ENCODE results near the gene VASP. TPM values are rescaled to one million over a fixed set of nuclear protein-coding genes. Genes with fewer than 3 reads are reported as not detected.

VASP gene
- total and polyA plus RNA-seq, 2 experiments from 2014 or later, result 60.3 to 147 TPM

- peaks cover 18% of the 10 kb centered on the region for H3K4me1 Mint-ChIP-seq
- Histone ChIP-seq H3F3A (replicated peaks; ENCODE audit: low read depth) (peaks cover 32% of the 10 kb centered on the region), H3K4me3 (no peak overlapping the region), H3K27me3 (ENCODE audit: insufficient read depth) (peaks cover 26% of the 10 kb centered on the region), H3K36me3 (ENCODE audit: insufficient read depth) (peaks cover 20% of the 10 kb centered on the region), H4K20me1 (replicated peaks; ENCODE audit: insufficient read depth) (peaks cover 23% of the 10 kb centered on the region), H3K27ac (ENCODE audit: low read depth) (no peak overlapping the region), H3K79me2 (replicated peaks; ENCODE audit: insufficient read depth) (no peaks in the 10 kb centered on the region), H2AFZ (no peak overlapping the region), H3K4me1 (ENCODE audit: insufficient read depth) (peaks cover 7% of the 10 kb centered on the region), H3K4me2 (no peak overlapping the region), H3K9me2 (ENCODE audit: insufficient read depth) (no peaks in the 10 kb centered on the region)
- peaks cover 10% of the 10 kb centered on the region for H3K9me3 Mint-ChIP-seq
- DNase-seq (ENCODE audit: low spot score), result no peak
- no peak for TF ChIP-seq ETS1 (IDR thresholded peaks at IDR 0.05)
- no peak for TF ChIP-seq ZNF462 (CRISPR knock-in tag; IDR thresholded peaks at IDR 0.05)
- TF ChIP-seq POLR2AphosphoS5 (IDR thresholded peaks at IDR 0.05; ENCODE audit: low read depth), result no peak
- TF ChIP-seq, protein P1, sequence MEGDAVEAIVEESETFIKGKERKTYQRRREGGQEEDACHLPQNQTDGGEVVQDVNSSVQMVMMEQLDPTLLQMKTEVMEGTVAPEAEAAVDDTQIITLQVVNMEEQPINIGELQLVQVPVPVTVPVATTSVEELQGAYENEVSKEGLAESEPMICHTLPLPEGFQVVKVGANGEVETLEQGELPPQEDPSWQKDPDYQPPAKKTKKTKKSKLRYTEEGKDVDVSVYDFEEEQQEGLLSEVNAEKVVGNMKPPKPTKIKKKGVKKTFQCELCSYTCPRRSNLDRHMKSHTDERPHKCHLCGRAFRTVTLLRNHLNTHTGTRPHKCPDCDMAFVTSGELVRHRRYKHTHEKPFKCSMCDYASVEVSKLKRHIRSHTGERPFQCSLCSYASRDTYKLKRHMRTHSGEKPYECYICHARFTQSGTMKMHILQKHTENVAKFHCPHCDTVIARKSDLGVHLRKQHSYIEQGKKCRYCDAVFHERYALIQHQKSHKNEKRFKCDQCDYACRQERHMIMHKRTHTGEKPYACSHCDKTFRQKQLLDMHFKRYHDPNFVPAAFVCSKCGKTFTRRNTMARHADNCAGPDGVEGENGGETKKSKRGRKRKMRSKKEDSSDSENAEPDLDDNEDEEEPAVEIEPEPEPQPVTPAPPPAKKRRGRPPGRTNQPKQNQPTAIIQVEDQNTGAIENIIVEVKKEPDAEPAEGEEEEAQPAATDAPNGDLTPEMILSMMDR (conservative IDR thresholded peaks at IDR 0.05; ENCODE audit: low read depth in 2 of 2), result no peak
- no peak for TF ChIP-seq CREB1 (CRISPR knock-in tag; IDR thresholded peaks at IDR 0.05; ENCODE audit: low read depth)
- no peak for TF ChIP-seq EZH2 (IDR thresholded peaks at IDR 0.05; ENCODE audit: low read depth, unreplicated experiment)
- TF ChIP-seq ZNF331 (CRISPR knock-in tag; IDR thresholded peaks at IDR 0.05; ENCODE audit: low read depth), result no peak
- no peak for TF ChIP-seq REST (IDR thresholded peaks at IDR 0.05; ENCODE audit: unreplicated experiment)
- no peak for TF ChIP-seq STAT1 (IDR thresholded peaks at IDR 0.05; ENCODE audit: unreplicated experiment)
- no peak for TF ChIP-seq ZNF114 (CRISPR knock-in tag; IDR thresholded peaks at IDR 0.05)
- H3K36me3 Mint-ChIP-seq (ENCODE audit: low read depth), result peaks cover 52% of the 10 kb centered on the region
- peaks cover 32% of the 10 kb centered on the region for H3K27me3 Mint-ChIP-seq (ENCODE audit: insufficient read depth, low read depth, poor library complexity)
- H3K27ac Mint-ChIP-seq, result no peak overlapping the region
- no peak for ATAC-seq
- H3K4me3 Mint-ChIP-seq, result no peak overlapping the region; the same call in 2 of the 3 replicates
Measured at GRCh38 chr19:45526971-45527370, 19.7 kb downstream of the VASP start.

Measured in GM23338 (cell line).